WI38 (cell line): ENCODE results near the gene KDM6A.
"Not testable (repeated sequence)": the region's sequence is repeated elsewhere in the genome, so short reads cannot be mapped to it uniquely, and the experiment has no call there.

Source experiments
- H3K4me3 ChIP-seq: 2 replicates; pipeline ENCODE4 v1.5.1; 2011; ENCODE audit warnings: low read depth, mild to moderate bottlenecking, control low read depth, low read length
- TF ChIP-seq, protein P1 (sequence below): IDR thresholded peaks from 2 replicates; pipeline ENCODE4 v1.5.1; 2012; ENCODE audit warnings: low read depth, mild to moderate bottlenecking, control low read depth, low read length

Gene KDM6A

DNA sequence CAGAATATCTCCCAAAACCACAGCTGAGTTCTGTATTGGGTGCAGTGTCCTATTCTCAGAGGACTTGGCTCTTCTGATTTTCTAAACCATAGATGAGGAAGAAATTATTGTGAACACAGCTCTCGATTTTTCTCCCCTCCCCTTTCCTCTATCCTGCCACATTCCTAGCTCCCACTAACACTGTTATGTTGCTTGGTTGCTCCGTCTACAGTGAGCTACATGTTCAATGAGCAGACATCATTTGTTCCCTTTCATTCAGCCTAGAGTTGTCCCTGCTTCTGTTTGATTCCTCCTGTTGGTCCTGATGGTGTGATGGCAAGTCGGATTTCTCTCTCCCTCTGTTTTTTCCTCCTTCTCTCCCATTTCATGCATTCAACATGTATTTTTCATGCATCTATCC lies 261.8 kb downstream of the KDM6A start:
- TF ChIP-seq, protein P1, sequence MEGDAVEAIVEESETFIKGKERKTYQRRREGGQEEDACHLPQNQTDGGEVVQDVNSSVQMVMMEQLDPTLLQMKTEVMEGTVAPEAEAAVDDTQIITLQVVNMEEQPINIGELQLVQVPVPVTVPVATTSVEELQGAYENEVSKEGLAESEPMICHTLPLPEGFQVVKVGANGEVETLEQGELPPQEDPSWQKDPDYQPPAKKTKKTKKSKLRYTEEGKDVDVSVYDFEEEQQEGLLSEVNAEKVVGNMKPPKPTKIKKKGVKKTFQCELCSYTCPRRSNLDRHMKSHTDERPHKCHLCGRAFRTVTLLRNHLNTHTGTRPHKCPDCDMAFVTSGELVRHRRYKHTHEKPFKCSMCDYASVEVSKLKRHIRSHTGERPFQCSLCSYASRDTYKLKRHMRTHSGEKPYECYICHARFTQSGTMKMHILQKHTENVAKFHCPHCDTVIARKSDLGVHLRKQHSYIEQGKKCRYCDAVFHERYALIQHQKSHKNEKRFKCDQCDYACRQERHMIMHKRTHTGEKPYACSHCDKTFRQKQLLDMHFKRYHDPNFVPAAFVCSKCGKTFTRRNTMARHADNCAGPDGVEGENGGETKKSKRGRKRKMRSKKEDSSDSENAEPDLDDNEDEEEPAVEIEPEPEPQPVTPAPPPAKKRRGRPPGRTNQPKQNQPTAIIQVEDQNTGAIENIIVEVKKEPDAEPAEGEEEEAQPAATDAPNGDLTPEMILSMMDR: no peak
- no peak overlapping the region for H3K4me3 ChIP-seq

DNA sequence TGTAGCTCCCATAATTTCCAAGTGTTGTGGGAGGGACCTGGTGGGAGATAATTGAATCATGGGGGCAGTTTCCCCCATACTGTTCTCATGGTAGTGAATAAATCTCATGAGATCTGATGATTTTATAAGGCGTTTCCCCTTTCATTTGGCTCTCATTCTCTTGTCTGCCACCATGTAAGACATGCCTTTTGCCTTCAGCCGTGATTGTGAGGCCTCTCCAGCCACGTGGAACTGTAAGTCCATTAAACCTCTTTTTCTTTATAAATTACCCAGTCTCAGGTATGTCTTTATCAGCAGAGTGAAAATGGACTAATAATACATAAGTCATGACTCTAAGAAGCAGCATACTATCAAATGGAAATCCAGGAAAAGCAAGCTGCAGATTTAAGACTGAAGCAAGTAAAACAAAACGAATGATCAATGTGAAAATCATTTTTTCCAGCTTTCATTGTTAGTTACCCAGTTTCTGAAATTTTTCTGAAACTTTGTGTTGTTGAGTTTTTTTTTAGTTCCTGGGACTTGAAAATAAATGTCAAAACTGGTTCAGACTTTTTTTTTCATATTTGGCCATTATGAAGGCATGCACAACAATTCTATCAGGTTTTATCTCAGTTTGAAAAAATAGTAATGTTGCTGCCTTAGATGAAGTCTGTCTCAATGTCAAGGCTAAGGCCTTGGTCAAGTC lies 262.5 kb downstream of the KDM6A start:
- H3K4me3 ChIP-seq: not testable (repeated sequence)

DNA sequence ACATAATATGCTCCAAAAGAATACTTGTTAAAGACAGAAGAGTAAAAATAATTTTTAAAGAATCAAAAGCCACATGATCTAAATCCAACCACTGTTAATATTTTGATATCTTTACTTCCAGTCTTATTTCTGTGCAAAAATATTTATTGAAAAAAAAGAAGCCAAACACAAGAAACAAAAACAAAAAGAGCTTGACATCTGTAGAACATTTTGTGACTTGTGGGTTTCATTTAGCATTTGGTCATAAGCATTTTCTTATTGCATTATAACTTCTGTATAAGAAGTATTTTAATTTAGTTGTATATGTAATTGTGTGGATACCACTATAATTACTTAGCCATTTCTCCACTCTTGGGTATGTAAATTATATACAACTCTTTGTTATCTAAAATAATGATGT lies 264.5 kb downstream of the KDM6A start:
- TF ChIP-seq, protein P1: no peak
- no peak overlapping the region for H3K4me3 ChIP-seq

GRCh38 chrX:45138525-45138924 lies 265.5 kb downstream of the KDM6A start:
- TF ChIP-seq, protein P1: no peak

DNA sequence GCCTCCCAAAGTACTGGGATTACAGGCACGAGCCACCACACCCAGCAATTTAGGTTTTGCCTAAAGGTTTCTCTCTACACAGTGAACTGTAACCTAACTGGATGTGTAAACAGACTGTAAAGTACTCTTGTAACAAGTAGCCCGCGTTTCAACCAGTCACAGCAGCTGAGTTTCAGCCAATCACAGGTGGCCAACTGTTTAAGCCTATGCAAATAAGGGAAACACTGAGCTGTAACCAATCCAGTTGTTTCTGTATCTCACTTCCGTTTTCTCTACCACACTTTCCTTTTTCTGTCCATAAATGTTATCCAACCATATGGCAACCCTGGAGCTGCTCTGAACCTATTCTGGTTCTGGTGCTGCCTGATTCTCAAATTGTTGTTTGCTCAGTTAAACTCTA lies 267.8 kb downstream of the KDM6A start:
- TF ChIP-seq, protein P1: no peak
- H3K4me3 ChIP-seq: no peak overlapping the region

More at GRCh38 chrX:45138525-45138924, 265.5 kb downstream of the KDM6A start:
- H3K4me3 ChIP-seq: no peak overlapping the region

GRCh38 chrX:45142185-45142584 lies 269.2 kb downstream of the KDM6A start:
- TF ChIP-seq, protein P1: no peak
- H3K4me3 ChIP-seq: no peak overlapping the region

GRCh38 chrX:45143455-45143854 lies 270.5 kb downstream of the KDM6A start:
- H3K4me3 ChIP-seq: no peak overlapping the region
- TF ChIP-seq, protein P1: no peak
